ENCODE data around the gene ADAT2.

The ADAT2 gene

GRCh38 chr6:143396497-143397226 lies 53.8 kb downstream of the ADAT2 start:
- DNase-seq: no peak

DNA sequence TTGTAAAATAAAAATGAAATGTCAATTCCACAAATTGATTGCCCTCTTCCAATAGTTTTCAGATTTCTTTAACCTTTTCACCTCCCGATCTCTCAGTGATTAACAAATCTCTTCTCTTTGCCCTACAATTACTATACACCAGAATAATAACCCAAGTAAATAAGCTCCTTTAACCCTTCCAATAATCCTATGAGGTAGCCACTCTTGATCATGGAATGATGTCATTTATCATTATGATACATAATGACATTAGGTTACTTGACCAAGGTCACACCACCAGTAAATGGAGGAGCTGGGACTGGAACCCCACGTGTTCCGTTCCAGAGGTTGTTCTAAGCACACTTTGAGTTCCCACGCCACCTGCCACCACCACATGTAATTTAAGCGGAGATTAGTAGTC lies 54.8 kb downstream of the ADAT2 start:
- no peak for DNase-seq

DNA sequence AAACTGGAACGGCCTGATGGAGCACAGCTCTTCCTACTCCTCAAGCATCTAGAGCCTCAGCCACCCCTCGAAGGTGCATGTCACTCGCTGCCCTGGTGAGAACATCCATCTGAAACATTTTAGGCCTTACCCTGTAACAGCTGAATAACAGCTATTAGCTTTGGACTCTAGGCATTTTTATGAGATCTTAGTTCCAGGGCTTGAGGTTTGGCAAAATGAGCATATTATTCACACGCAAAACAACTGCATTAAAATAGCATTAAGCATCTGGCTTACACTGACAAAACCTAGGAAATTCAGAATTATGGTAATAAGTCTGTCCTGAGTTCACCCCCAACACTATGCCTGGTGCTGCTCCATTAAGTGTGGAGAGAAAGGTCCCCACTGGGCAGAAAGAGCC lies 56.1 kb downstream of the ADAT2 start:
- DNase-seq: no peak

GRCh38 chr6:143390278-143390677 lies 60.2 kb downstream of the ADAT2 start:
- DNase-seq: no peak

- no peak for DNase-seq
Observed at GRCh38 chr6:143385636-143386035, 64.9 kb downstream of the ADAT2 start.

GRCh38 chr6:143376861-143377260 lies 73.6 kb downstream of the ADAT2 start:
- DNase-seq: no peak

DNA sequence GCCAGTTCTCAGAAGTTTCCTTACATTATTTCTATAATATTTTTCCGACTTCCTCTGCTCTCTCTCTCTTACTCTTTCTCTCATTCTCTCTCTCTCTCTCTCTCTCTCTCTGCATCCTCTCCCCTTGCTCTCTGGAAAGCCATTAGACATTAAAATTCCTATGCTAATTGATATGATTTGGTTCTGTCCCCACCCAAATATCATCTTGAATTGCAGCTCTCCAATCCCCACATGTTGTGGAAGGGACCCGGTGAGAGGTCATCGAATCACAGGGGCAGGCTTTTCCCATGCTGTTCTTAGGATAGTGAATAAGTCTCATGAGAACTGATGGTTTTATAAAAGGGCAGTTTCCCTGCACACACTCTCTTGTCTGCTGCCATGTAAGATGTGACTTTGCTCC lies 74.1 kb downstream of the ADAT2 start:
- DNase-seq: no peak

DNA sequence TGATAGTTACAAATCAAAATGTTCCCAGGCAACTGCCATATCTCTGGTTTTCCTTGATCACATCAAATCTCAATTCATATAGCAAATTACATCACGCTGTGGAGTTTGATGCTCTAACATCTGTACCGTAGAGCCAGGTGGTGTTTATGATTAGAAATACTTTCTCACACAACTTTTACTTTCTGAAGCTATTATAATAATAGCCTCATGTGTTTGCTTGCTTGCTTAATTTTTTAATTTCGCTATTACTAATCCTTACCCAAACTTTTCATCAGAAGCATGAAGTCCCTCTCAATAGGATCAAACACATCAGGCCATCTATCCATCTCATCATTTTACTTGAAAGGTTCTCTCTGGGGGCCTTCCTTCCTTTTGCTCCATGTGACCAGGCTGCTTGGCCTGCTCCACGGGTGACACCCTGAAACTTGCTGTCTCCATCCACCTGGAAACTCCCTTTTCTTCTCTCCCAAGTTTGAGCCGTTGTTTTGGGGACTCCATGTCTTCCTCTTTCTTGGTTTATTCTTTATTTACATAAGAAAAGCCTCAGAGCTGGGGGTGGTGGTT lies 75.4 kb downstream of the ADAT2 start:
- DNase-seq: no peak

GRCh38 chr6:143374014-143374413 lies 76.5 kb downstream of the ADAT2 start:
- no peak for DNase-seq

Data from hematopoietic multipotent progenitor cell treated with erythropoietin and hydrocortisone succinate and interleukin-3 and kit ligand, for 4 days (in vitro differentiated cells).